GM21367 (cell line): ENCODE data around the gene FOXD1.

ENCODE experiments used
- ATAC-seq: cut with Tn5 transposase; IDR thresholded peaks from one replicate; pipeline ENCODE4 v1.9.1; 2021; ENCODE audit not compliant: unreplicated experiment

FOXD1 gene

DNA sequence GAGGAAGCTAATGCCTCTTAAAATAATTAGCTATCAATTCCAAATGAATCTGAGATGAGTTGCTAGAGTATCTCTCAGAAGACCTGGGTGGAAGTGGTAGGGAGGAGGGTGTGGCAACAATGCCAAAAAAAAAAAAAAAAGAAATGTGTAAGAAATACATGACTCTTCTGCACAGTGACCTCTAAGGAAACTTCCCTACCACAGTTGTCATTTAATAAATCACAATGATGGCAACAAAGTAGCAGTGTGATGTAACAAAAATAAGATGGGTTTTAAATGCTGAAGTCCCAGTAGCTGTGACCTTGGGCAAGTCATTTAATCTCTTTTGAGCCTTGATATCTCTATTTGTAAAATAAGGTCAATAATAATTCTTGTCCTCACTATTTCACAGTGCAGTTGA, 7.2 kb downstream of the FOXD1 start:
- no peak for ATAC-seq

DNA sequence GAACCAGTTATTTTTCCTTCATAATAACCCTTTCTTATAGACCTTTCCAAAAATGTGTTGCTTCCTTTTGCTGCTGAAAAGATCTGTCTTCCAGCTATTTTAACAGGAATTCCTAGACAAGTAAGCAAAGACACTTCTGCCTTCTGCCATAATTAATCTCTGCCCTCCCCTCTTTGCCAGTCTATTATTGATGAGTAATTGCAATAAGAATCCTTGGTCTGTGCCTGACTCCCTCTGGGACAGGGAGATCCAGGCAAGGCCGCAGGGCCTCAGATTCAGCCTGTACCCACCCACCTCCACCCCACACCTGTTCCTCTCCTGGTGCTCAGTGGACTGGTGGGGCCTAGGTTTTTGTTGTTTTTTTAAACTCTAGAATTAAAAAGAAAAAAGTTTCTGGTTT, 8.3 kb downstream of the FOXD1 start:
- no peak for ATAC-seq

DNA sequence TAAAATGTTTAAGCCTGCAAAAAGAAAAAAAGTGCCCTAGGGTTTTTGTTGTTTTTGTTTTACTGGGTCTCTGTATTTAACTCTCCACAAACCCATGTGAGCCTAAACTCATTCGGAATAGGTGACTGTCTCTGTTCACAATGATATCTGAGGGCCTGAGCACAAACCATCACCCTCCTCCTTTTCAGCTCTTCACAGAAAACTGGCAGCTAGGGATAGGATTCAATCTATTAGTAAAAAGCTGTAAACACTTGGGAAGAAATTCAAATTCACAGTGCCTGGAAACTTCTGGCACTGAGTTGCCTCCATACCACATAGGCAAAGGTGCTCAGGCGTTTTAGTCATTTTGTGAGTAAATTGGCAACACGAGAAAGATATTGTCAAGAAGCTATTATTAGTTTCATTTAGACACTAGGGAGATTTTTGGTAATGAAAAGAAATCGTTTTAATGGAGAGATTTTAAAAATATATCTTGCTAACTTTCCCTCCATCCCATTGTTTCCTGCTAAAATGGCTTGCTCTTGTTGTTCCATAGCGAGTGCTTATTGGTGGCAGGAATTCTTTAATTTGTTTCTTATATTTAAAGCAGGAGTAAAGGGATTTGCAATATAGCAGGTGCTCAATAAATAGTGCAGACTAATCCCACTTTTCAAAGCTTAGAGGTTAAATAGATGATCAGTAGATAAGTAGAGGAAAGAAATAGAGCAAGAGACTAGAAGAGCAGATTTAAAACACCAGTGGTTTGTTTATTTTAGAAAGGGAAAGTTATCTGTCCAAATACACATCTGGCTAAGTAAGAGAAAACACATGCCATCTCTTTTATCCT, 9.7 kb downstream of the FOXD1 start:
- ATAC-seq, result no peak

DNA sequence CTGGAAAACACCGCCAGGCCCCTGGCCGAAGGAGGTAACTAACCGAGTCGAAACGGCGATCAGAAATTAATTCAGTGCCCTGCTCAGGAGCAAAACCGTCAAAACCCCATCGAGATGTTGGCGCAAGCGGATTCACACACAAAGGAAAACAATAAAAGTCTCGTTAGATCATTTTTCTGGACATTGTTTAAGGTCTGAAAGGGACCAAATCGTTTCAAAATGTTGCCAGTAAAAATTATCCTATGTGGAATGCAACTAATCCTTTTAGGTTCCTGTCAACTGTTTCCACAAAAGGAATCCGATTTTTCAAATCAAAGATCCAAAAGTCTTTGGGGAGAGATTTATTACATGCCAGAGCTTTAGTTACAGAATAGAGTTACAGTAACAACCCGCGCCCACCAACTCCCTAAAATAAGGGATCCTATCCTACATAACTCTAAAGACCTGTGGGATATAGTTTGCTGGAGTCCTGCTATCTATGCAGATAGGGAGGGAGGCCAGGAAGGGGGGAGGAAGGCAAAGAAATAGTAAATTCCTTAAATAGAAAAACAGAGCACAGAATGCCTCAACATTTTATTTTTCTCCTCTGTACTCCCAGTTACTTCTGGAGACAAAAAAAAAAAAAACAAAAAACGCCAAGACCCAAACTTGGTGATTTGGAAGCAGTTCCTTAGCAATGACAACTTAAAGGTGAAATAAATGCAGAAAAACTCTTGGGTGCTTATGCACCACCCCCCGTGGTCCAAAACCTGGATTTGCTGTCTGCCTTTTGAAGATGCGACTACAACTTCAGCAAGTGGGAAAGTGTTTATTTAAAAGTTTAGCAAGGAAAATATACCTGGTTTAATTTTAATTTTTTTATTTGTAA, 10.6 kb downstream of the FOXD1 start:
- ATAC-seq, result no peak

DNA sequence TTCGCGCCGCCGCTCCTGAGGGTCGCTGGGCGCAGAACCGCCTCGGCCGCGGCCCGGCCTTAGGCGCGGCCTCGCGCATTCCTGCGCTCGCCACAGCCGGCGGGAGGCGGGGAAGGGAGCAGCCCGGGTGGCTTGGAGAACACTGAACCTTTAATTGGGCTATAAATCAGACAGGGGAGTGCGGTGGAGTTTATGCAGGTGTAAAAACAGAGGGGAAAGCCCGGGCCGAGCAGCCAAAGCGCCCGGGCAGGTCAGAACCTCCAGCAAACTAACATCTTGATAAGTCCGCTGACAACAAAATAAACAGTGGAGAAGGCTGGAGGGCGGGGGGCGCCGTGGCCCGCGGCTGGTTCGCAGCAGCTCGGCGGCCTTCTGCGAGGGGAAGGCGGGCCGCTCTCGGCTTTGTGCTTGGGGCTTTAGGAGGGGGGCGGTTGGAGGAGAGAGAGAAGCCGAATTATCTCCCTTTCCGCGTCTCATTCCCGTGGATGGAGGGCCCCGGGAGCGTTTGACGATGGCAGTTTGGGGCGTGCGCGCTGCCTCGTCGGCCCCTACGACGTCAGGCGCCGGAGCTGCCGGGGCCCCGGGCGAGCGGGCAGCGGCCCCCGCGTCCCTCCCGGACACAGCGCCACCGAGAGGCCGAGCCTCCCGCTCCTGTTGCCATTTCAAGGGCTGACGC, 11.3 kb downstream of the FOXD1 start:
- no peak for ATAC-seq

DNA sequence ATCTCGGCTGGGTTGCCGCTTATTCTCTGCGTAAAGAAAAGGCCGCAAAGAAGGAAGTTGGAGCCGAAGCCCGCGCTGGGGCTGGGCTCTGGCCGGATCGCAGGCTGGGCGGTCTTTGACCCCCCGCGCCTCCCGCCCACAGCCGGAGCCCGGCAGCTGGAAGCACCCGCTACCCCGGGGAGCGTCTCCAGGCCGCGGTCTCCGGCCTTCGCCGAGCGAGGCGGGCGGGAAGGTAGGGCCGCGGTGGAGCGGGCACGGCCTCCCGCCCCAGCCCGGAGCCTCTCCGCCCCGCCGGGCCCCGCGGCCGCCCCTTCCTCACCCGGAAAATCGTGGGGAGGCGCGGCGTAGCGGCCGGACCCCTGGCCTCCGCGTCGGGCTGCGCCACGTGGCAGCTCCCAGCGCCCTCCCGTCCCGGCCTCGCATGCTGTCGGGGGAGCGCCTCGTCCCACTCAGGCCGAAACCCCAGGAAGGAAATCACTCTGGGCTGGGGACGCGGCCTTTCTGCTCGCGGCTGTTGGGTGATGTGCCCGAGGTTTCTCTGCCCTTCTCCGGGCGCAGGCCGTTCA, 12.0 kb downstream of the FOXD1 start:
- no peak for ATAC-seq

DNA sequence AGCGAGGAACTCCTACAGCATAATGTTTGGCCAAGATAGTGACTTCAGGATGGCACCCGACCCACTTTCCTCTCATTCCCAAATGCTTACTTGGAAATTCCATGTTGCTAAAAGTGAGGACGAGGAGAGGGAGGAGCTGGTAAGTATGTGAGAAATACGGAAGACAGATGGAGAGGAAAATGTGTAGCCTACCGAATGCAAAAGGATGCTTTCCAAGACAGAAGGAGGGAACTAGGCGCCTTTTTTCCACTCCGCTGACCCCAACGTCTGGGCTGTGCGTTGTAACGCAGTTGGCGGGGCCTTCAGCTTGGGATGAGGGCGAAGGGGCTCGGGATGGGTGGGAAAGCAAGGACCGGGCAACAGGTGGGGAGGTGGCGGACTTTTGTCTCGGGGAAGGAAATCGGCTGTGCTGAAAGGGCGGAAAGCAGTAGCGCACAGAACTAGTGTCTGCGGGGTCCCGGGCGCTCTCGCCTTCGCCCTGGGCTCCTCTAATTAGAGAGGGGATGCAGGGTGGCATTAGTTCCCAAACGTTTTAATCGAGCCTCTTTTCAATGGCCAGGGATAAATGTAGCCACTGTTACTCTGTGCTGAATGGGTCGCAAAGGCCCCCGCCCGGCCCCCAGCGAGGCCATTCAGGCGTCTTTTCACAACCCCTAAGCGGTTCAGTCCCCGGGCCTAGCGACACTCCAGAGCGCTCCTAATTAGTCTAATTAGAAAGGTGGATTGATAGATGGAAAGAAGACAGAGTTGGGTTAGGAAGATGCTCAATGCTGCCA, 12.6 kb downstream of the FOXD1 start:
- ATAC-seq, result no peak

DNA sequence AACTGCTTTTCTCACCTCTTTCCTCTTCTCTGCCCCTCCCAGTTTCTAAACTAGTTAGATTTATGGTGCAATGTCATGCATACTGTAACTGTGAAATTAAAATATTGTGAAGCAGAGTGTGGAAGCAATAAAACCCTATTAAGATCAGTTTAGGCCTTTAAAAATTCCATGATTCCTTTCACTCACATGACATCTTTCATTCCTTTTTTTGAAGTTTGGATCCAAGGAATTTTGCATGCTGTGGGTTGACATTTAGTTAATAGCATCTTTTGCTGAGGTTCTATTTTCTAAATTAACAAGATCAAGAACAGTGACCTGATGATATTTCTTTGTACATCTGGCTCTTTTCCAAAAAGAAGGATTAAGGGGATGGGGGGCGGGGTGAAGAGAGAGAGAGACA, 13.7 kb downstream of the FOXD1 start:
- ATAC-seq, result no peak

DNA sequence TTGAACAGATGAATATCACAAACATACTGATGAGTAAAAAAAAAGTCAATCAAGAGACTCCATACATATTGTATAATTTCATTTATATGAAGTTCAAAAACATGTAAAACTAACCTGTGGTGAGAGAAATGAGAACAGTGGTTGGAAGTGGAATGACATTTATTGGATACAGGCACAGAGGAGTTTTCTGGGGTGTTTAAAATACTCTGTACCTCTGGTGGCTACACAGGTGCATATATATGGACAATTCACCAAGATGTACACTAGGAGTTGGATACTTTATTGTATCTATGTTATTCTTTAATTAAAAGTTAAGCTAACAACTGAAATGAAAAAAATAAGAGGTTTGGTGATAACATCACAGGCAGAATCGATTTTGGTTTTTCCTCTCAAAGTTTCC, 14.1 kb downstream of the FOXD1 start:
- no peak for ATAC-seq

DNA sequence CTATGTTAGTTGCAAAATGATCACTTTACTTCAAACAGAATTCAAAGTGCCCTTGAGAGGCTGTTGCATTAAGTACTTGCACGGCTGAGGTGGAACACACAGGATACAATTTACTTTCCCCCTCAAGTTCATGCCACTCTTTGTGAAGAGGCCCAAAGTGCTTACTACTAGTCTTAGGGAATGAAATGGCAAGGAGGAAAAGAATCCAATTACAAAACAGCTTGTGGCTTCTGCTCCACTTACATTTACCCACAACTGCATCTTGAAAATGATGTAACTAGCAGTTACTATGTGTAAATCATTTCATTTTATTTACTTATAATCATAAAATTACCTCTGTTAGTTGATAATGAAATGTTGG, 14.6 kb downstream of the FOXD1 start:
- no peak for ATAC-seq

DNA sequence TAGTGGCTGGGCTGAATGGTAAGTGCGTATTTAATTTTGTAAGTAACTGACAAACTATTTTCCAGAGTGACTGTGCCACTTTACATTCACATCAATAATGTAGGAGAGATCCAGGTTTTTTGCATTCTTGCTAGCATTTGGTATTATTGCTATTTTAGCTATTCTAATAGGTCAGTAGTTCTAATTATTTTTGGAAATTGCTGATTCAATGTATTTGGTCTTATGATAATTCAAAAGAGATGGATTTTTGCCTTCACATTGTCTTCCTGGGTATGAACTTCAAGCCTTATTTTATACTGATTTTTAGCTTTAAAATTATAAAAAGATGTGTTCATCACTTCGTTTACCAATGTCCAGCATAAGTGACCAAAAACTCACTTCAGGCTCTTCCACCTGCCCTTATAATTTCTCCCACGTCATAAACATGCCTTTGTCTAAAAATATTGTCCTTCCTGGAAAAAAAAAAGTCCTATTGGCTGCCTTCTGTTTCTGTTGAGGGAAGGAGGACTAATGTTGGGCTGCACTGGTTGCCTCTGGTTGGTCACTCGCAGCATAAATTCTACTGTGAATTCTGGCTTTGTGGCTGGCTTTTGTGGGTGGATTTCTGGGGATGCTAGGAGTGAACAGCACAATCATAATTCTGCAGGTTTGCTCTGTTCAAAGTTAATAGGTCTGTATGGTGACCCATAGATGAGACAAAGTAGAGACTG, 15.2 kb downstream of the FOXD1 start:
- no peak for ATAC-seq

DNA sequence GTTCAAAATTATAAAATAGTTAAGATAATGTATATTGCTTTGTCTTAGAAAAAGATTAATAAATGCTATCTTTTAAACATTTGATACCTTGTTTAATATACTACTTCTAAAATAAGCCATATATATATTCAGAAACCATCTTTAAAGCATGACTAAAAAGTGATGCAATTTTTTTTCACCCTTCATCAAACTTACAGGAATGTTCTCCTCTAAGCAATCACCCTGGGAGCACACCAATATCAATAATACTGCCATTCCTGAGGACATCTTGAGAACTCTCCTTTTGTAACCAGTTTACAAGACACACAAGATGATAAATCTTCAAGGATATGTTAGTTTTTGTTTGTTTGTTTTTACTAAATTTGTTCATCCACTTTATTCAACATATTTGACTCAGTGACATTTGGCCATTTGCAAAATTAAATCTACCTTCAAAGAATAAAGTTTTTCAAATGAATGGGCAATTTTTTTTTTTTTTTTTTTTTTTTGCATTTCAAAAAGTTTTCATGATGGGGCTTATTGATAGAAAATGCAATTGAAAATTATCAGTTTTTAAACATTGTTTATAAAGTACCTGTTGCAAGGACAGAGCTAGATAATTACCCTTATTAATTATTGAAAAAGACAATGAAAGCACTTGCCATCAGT, 17.2 kb downstream of the FOXD1 start:
- ATAC-seq, result no peak

DNA sequence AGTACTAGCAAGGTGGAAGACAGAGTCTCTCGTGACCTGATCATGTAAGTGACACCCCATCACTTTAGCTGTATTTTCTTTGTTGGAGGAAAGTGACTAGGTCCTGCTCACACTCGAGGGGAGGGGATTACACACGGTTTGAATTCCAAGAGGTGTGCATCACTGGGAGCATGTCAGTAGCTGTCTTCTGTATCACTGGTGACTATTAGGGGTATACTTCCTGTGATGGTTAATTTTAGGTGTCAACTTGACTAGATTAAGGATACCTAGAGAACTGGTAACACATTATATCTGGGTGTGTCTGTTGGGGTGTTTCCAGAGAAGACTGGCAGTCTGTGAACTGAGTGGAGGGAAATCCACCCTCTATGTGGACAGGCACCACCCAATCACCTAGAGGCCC, 22.5 kb downstream of the FOXD1 start:
- no peak for ATAC-seq

DNA sequence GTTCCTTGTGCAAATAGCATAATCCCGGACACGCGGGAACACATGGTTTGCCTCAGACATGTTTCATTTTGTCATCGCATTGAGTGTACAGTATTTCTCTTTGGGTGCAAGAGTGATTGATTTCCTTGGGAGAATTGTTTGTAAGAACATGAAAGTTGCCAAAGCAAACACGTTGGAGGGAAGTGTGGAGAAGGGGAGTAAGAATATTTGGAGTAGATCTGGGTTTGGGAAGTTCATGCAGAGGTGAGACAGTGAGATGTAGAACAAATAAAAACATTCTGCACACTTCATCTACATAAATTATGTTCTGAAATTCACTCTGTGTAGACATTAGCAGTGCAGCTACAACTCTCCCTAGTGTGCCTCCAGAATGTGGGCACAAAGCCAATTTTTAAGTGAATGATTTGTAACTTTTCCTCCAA, 24.0 kb downstream of the FOXD1 start:
- no peak for ATAC-seq

DNA sequence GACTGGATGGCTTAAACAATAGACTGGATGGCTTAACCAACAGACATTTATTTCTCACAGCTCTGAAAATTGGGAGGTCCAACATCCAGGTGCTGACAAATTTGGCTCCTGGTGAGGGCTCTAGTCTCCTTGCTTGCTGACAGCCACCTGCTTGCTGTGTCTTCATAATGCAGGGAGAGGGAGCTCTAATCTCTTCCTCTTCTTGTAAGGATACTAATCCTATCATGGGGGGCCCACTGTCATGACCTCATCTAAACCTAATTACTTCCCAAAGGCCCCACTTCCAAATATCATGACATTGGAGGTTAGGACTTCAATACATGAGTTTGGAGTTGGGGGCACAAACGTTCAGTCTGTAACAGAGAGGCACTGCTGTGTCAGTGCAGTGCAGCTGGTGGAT, 26.4 kb downstream of the FOXD1 start:
- no peak for ATAC-seq

DNA sequence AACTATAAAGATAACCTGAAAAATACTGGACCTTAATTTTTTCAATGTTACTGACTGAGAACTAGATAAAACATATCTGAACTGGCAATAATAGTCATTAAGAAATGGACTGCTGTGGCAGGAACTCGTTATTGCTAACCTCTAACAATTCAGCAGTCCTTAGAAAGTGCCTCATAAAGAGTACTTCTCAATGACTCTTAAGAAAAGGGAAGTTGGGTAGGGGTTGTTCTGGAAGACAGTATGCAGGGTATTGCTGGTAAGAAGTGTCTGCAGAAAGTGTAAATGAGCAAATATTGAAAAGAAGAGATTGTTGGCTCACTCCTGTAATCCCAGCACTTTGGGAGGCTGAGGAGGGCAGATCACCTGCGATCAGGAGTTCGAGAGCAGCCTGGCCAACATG, 27.9 kb downstream of the FOXD1 start:
- no peak for ATAC-seq

DNA sequence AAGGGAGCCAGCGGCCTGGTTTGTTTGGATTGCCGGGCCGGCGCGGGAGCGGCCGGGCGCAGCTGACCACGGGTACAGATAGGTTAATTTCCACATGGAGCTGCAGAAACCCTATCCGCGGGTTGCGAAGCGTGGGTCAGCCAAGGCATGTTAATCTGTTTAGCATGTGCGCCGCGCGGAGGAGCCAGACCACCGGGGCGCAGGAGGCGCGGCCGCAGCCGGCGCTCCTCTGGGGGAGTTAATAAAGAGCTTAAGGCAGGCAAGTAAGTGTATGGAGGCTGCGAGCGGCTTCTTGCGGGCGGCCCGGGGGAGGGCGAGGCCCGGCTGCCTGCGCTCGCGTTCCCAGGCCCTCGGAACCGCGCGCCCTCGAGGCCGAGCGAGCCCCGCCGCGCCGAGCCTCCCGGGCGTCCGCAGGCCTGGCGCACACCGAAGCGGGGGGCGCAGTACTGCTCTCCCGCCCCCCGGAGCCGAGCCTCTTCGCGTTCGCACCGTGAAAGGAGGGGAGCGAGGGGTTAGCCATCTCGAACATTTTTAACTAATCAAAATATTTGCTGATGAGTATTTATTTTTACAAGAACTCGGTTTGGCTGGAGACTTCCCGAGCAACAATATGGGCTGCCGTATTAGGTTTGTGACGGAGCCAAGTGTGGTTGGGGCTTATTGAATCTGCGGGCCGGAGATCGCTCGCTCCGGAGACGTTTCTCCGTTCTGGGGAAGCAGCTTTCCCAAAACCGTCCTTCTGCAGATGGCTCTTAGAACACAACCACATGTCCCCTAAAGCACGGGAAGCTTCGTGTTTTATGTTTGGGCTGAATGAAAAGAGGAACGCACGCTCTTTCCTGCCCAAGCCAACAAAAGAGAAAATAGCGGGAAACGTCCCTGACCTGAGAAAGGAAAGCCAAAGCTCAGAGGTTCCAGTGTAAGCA, 28.8 kb downstream of the FOXD1 start:
- no peak for ATAC-seq

DNA sequence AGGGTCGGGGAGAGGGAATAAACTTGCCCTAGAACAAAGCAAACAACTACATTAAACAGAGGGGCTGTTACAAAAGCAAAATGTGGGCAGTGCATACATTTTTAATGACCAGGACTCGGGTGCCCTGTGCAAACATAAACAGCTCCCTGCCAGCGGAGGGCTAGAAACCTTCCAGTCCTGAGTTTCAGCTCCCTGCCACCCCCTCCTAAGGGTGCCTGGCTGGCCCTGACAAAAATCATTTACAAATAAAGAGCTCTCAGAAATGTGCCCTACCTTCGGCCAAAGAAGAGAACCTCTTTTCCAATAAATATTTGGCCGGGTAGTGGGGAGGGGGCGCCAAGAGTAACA, 29.5 kb downstream of the FOXD1 start:
- ATAC-seq, result no peak

DNA sequence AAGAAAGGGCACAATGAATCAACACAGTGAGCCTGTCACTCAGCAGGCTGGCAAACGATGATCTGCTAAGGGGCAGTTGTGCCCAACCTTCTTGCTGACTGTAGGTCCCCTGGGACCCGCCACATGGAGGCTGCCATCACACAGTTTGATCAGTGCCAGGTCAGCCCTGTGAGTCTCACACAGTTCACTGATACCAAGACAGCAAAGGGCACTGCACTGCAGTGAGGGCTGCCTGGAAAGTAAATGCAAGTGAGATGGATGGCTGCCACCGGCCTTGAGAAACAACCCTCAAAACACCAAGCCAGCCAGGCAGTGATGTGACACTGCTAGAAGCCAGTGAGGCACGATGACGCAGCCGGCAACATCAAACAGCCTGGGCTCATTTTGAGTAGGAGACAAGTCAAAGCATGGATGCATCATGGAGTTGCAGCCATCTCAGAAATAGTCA, 30.3 kb downstream of the FOXD1 start:
- ATAC-seq, result no peak
